Measurements from ENCODE around the gene DLG5. TPM values are rescaled to one million over a fixed set of nuclear protein-coding genes. Genes with fewer than 3 reads are reported as not detected.

DLG5 gene
- total and polyA plus RNA-seq, 9 of the 15 experiments (the other 6 are each of a cell fraction or from before 2014, with no cell fraction given): 1.4 to 26.8 (median 11.2) TPM

DNA sequence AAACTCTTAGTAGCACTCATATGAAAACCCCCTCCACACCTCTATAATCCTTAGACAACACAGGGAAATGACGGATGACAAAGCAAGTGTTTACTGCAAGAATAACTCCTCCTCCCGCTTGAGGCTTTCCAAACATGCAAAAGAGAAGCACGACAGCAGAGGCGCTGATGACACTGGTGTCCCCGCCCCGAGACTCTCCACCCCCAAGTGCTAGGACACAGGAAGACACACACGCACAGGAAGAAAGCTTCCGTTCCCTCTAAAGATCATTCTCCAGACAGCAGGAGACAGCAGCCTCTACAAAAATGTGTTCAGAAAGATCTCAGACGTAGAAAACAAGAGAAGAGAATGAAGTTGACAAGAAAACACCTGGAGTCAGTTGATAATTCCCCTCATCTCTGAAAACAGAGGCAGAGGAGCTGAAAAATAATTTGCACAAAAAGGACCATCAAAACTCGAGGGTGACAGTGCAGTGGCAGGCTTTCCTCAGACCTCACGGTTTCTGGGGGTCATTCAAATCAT lies 90.2 kb downstream of the DLG5 start (continued):
- peak; percentile 66; the same call in 1 of the 2 replicates for TF ChIP-seq MYC (IDR thresholded peaks at IDR 0.05; ENCODE audit: low read depth, low read length)
- TF ChIP-seq MYC (CRISPR knock-in tag; IDR thresholded peaks at IDR 0.05; ENCODE audit: borderline replicate concordance, low read depth): no peak
- peak; percentile 61; the same call in 1 of the 2 replicates for TF ChIP-seq SMARCE1 (IDR thresholded peaks at IDR 0.05)
- TF ChIP-seq SAP30 (IDR thresholded peaks at IDR 0.05; ENCODE audit: borderline replicate concordance, insufficient read depth, low read depth, low read length, poor library complexity, severe bottlenecking): peak; percentile 53
- no peak for TF ChIP-seq ZNF785 (CRISPR knock-in tag; IDR thresholded peaks at IDR 0.05)
- TF ChIP-seq POLR2A (conservative IDR thresholded peaks at IDR 0.05): peak; percentile 88
- peak; percentile 90 for TF ChIP-seq ETV1 (tag; conservative IDR thresholded peaks at IDR 0.05; ENCODE audit: low read depth)
- TF ChIP-seq CBX2 (IDR thresholded peaks at IDR 0.05; ENCODE audit: insufficient read depth, low read length, poor library complexity, severe bottlenecking): no peak
- no peak for TF ChIP-seq ZNF76 (CRISPR knock-in tag; IDR thresholded peaks at IDR 0.05; ENCODE audit: borderline replicate concordance)
- TF ChIP-seq ZNF699 (CRISPR knock-in tag; IDR thresholded peaks at IDR 0.05; ENCODE audit: insufficient replicate concordance): no peak
- peak; percentile 70 for TF ChIP-seq CBFA2T3 (IDR thresholded peaks at IDR 0.05)
- peak in 1 of 2 experiments; percentile 21; a peak in 1 of 4 replicates for TF ChIP-seq RAD21 (CRISPR knock-in tag; conservative IDR thresholded peaks at IDR 0.05 in 1 of 2, IDR thresholded peaks at IDR 0.05 in 1 of 2)
- TF ChIP-seq SIN3A (IDR thresholded peaks at IDR 0.05; ENCODE audit: borderline replicate concordance in 2 of 2, control insufficient read depth in 1 of 2, low read depth in 2 of 2, low read length in 2 of 2): peak in 1 of 2 experiments; percentile 70; a peak in 1 of 4 replicates
- TF ChIP-seq FOXP1 (CRISPR knock-in tag; IDR thresholded peaks at IDR 0.05): peak; percentile 80; the same call in 1 of the 2 replicates
- TF ChIP-seq, protein P1, sequence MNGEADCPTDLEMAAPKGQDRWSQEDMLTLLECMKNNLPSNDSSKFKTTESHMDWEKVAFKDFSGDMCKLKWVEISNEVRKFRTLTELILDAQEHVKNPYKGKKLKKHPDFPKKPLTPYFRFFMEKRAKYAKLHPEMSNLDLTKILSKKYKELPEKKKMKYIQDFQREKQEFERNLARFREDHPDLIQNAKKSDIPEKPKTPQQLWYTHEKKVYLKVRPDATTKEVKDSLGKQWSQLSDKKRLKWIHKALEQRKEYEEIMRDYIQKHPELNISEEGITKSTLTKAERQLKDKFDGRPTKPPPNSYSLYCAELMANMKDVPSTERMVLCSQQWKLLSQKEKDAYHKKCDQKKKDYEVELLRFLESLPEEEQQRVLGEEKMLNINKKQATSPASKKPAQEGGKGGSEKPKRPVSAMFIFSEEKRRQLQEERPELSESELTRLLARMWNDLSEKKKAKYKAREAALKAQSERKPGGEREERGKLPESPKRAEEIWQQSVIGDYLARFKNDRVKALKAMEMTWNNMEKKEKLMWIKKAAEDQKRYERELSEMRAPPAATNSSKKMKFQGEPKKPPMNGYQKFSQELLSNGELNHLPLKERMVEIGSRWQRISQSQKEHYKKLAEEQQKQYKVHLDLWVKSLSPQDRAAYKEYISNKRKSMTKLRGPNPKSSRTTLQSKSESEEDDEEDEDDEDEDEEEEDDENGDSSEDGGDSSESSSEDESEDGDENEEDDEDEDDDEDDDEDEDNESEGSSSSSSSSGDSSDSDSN (IDR thresholded peaks at IDR 0.05; ENCODE audit: borderline replicate concordance in 1 of 2, low read depth in 2 of 2, low read length in 2 of 2): peak in 1 of 2 experiments; percentile 44; a peak in 1 of 4 replicates
- no peak for TF ChIP-seq SRSF1 (IDR thresholded peaks at IDR 0.05; ENCODE audit: low read depth, low read length)
- no peak for TF ChIP-seq ZBED1 (IDR thresholded peaks at IDR 0.05)
- peak; percentile 31 to 55 (median 37); a peak in 5 of 6 replicates for TF ChIP-seq CTCF (IDR thresholded peaks at IDR 0.05 in 2 of 3, conservative IDR thresholded peaks at IDR 0.05 in 1 of 3; ENCODE audit: insufficient read depth in 2 of 3, low read depth in 1 of 3, low read length in 3 of 3)
- peak; percentile 79 for TF ChIP-seq DPF2 (IDR thresholded peaks at IDR 0.05)
- TF ChIP-seq KAT7 (CRISPR knock-in tag; IDR thresholded peaks at IDR 0.05; ENCODE audit: borderline replicate concordance): 0 out of 2 replicates have a peak, but pooled peaks have one; percentile 22
- TF ChIP-seq BACH1 (tag; IDR thresholded peaks at IDR 0.05): 0 out of 2 replicates have a peak, but pooled peaks have one; percentile 16
- TF ChIP-seq JUND (IDR thresholded peaks at IDR 0.05; ENCODE audit: borderline replicate concordance, low read depth, low read length): peak; percentile 60; the same call in 1 of the 2 replicates
- TF ChIP-seq JUND (tag; IDR thresholded peaks at IDR 0.05; ENCODE audit: borderline replicate concordance, low read depth, low read length): peak; percentile 10; the same call in 1 of the 3 replicates
- TF ChIP-seq CXXC5 (CRISPR knock-in tag; IDR thresholded peaks at IDR 0.05): peak; percentile 65
